Loucy (cell line): ENCODE results near the gene KRR1.

Experiments used
- H2AFZ ChIP-seq: fragments of 200-600 bp; sonication (generic); 2 replicates; pipeline ENCODE4 v1.6.0; 2016; ENCODE audit warnings: antibody characterized with exemption, mild to moderate bottlenecking, low read length, moderate library complexity
- H3F3A ChIP-seq: fragments of 200-600 bp; 2 replicates; pipeline ENCODE4 v1.6.0; 2016; ENCODE audit warnings: antibody characterized with exemption, low read depth, mild to moderate bottlenecking
- H3K27me3 ChIP-seq: fragments of 200-600 bp; sonication (generic); 2 replicates; pipeline ENCODE4 v1.6.1; 2014; ENCODE audit warnings: low read length, mild to moderate bottlenecking; ENCODE audit not compliant: insufficient read depth, poor library complexity, severe bottlenecking
- H3K36me3 ChIP-seq: fragments of 200-600 bp; sonication (generic); 2 replicates; pipeline ENCODE4 v1.6.1; 2016; ENCODE audit warnings: low read length; ENCODE audit not compliant: insufficient read depth
- H3K4me1 ChIP-seq: fragments of 200-600 bp; sonication (generic); 2 replicates; pipeline ENCODE4 v1.5.1; 2014; ENCODE audit warnings: low read length, mild to moderate bottlenecking; ENCODE audit not compliant: insufficient read depth, poor library complexity, severe bottlenecking
- H3K4me2 ChIP-seq: fragments of 200-600 bp; sonication (generic); 2 replicates; pipeline ENCODE4 v1.6.0; 2014; ENCODE audit warnings: antibody characterized with exemption, low read length, low read depth, mild to moderate bottlenecking; ENCODE audit not compliant: poor library complexity, severe bottlenecking
- H3K4me3 ChIP-seq: fragments of 200-600 bp; sonication (generic); 2 replicates; pipeline ENCODE4 v1.5.1; 2014; ENCODE audit warnings: low read length, mild to moderate bottlenecking, mixed read lengths; ENCODE audit not compliant: poor library complexity, severe bottlenecking
- H3K79me2 ChIP-seq: fragments of 200-600 bp; sonication (generic); 2 replicates; pipeline ENCODE4 v1.6.1; 2014; ENCODE audit warnings: low read length; ENCODE audit not compliant: insufficient read depth
- H3K9ac ChIP-seq: fragments of 200-600 bp; sonication (generic); 2 replicates; pipeline ENCODE4 v1.6.0; 2014; ENCODE audit warnings: mild to moderate bottlenecking, low read depth, low read length, moderate library complexity; ENCODE audit not compliant: poor library complexity, severe bottlenecking
- H3K9me2 ChIP-seq: fragments of 200-600 bp; sonication (generic); replicated peaks from 2 replicates; pipeline ENCODE4 v1.6.1; 2016; ENCODE audit warnings: low read depth, low read length, mixed read lengths
- H3K9me3 ChIP-seq: fragments of 200-600 bp; sonication (generic); 2 replicates; pipeline ENCODE4 v1.6.1; 2014; ENCODE audit warnings: mild to moderate bottlenecking, antibody characterized with exemption, low read length, low read depth; ENCODE audit not compliant: insufficient read depth
- H4K20me1 ChIP-seq: fragments of 200-600 bp; sonication (generic); 2 replicates; pipeline ENCODE4 v1.6.0; 2014; ENCODE audit warnings: antibody characterized with exemption, low read length, mild to moderate bottlenecking; ENCODE audit not compliant: insufficient read depth, poor library complexity, severe bottlenecking
- EZH2phosphoT487 ChIP-seq: fragments of 200-600 bp; IDR thresholded peaks from 2 replicates; pipeline ENCODE4 v1.6.1; 2018; ENCODE audit warnings: antibody characterized with exemption, mild to moderate bottlenecking, moderate library complexity, borderline replicate concordance
- TF ChIP-seq, protein P1 (sequence below): fragments of 200-600 bp; sonication (generic); conservative IDR thresholded peaks from 2 replicates; pipeline ENCODE4 v1.5.1; 2014; ENCODE audit warnings: mild to moderate bottlenecking, antibody characterized with exemption, low read length

KRR1 gene

DNA sequence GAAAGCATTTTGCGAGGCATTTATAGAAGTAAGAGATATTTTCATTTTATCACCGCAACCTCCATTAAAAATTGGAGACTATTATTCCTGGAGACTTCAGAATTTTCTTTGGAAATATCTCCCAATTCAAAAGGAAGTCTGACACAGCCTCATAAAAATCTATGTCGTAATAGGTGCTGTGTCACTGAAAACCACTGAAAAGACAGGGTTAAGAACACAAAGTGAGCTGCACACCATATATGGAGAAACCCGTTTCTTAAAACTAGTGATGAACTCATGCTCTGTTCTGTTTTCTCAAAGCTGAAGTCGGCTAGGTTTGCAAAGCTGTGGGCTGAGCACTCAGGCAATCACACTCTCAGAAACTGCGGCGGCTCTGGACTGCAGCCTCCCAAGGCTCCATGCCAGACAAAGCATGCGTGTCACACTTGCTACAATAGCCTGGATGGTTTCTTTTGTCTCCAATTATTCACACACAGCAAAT, 30.9 kb downstream of the KRR1 start, which contains the start of gene GLIPR1:
TSS of gene GLIPR1 (plus strand) at position 287 of the 481 bp plus-strand sequence. CDS start at position 413, 126 bp downstream.
- TF ChIP-seq, protein P1, sequence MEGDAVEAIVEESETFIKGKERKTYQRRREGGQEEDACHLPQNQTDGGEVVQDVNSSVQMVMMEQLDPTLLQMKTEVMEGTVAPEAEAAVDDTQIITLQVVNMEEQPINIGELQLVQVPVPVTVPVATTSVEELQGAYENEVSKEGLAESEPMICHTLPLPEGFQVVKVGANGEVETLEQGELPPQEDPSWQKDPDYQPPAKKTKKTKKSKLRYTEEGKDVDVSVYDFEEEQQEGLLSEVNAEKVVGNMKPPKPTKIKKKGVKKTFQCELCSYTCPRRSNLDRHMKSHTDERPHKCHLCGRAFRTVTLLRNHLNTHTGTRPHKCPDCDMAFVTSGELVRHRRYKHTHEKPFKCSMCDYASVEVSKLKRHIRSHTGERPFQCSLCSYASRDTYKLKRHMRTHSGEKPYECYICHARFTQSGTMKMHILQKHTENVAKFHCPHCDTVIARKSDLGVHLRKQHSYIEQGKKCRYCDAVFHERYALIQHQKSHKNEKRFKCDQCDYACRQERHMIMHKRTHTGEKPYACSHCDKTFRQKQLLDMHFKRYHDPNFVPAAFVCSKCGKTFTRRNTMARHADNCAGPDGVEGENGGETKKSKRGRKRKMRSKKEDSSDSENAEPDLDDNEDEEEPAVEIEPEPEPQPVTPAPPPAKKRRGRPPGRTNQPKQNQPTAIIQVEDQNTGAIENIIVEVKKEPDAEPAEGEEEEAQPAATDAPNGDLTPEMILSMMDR = no peak
- TF ChIP-seq EZH2phosphoT487 = no peak
- no peaks in the 10 kb centered on the region for H3K9me2 ChIP-seq
- H3K4me1 ChIP-seq = peaks cover 27% of the 10 kb centered on the region
- H2AFZ ChIP-seq = peak within 1 kb of the TSS; percentile 66
- H3K27me3 ChIP-seq = no peaks in the 10 kb centered on the region
- H3K9ac ChIP-seq = peak within 1 kb of the TSS; percentile 20
- peak within 1 kb of the TSS; percentile 74 for H3K4me2 ChIP-seq
- no peaks in the 10 kb centered on the region for H3K36me3 ChIP-seq
- no peaks in the 10 kb centered on the region for H3K9me3 ChIP-seq
- H3K79me2 ChIP-seq = no peaks in the 10 kb centered on the region
- H4K20me1 ChIP-seq = no peaks in the 10 kb centered on the region
- peak within 1 kb of the TSS; percentile 65 for H3K4me3 ChIP-seq
- H3F3A ChIP-seq = no peaks in the 10 kb centered on the region

DNA sequence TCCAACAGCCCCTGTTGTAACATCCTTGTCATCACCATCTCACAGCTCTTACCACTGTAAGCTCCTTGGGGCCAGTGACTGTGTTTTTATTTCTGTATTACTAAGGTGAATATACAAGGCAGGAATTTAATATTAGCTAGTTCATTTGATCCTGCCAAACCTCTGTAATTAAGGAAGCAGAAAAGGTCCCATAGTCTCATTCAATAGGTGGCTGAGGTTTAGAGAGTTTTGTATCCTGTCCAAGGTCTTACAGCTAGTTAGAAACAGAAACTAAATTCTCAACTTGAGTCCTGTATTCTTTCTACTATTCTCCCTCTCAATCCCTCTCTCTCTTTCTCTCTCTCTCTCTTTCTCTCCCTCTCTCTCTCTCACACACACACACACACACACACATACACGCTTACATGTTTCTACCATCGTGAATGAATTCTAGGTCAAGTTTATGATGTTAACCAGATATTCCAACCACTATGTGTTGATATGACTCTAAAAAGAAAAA, 31.4 kb downstream of the KRR1 start:
- Histone ChIP-seq H3K79me2 (no peaks in the 10 kb centered on the region), H3F3A (no peaks in the 10 kb centered on the region), H3K36me3 (no peaks in the 10 kb centered on the region), H3K9ac (peak overlapping the region; percentile 20), H3K4me3 (peak overlapping the region; percentile 65), H2AFZ (peak overlapping the region; percentile 66), H4K20me1 (no peaks in the 10 kb centered on the region), H3K4me1 (peaks cover 27% of the 10 kb centered on the region), H3K9me3 (no peaks in the 10 kb centered on the region), H3K9me2 (no peaks in the 10 kb centered on the region), H3K27me3 (no peaks in the 10 kb centered on the region), H3K4me2 (peak overlapping the region; percentile 74)
- no peak for TF ChIP-seq EZH2phosphoT487
- TF ChIP-seq, protein P1 = no peak

DNA sequence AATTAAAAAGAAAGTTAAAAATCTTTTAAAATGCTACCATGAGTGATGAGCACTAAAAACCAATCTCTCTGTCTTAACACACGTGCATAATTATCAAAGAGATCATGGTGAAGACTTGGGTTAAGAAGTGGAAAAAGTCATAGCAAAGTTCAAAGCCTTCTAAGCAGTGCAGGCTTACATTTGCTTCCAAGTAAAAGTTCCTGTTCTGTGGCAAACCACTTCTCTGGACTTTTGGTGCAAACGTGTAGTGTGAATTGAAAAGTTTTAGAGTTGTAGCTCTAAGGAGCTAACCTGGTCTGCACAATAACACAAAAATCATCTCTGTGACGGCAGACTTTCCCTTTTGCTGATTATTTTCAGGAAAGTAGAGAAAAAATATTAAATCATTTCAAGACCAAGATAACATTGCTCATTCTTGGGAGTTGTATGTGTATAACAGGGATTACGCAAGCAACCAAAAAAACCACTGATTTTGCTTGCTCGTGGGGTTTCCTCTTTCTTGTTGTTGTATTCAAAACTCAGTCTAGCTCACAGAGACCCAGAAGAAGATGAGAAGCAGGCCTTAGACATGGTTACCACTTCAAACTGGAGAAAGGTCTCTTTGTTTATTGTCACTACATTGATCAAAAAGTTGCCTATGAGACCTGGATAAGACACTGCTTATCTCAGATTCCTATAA, 33.2 kb downstream of the KRR1 start:
- no peak for TF ChIP-seq EZH2phosphoT487
- TF ChIP-seq, protein P1 = no peak
- H3K4me3 ChIP-seq = no peak overlapping the region
- no peaks in the 10 kb centered on the region for H3K9me3 ChIP-seq
- H4K20me1 ChIP-seq = no peaks in the 10 kb centered on the region
- no peaks in the 10 kb centered on the region for H3K27me3 ChIP-seq
- H3K4me1 ChIP-seq = peaks cover 27% of the 10 kb centered on the region
- no peaks in the 10 kb centered on the region for H3K36me3 ChIP-seq
- H3K4me2 ChIP-seq = no peak overlapping the region
- H3K9me2 ChIP-seq = no peaks in the 10 kb centered on the region
- no peaks in the 10 kb centered on the region for H3F3A ChIP-seq
- H3K79me2 ChIP-seq = no peaks in the 10 kb centered on the region
- H3K9ac ChIP-seq = no peak overlapping the region
- peak overlapping the region; percentile 42; the same call in 1 of the 2 replicates for H2AFZ ChIP-seq
